ENCODE results near the gene TSSK2. TPM values are rescaled to one million over a fixed set of nuclear protein-coding genes. Genes with fewer than 3 reads are reported as not detected.

TSSK2 gene
- total and polyA plus RNA-seq, 2 donors from 2014 or later: not detected

DNA sequence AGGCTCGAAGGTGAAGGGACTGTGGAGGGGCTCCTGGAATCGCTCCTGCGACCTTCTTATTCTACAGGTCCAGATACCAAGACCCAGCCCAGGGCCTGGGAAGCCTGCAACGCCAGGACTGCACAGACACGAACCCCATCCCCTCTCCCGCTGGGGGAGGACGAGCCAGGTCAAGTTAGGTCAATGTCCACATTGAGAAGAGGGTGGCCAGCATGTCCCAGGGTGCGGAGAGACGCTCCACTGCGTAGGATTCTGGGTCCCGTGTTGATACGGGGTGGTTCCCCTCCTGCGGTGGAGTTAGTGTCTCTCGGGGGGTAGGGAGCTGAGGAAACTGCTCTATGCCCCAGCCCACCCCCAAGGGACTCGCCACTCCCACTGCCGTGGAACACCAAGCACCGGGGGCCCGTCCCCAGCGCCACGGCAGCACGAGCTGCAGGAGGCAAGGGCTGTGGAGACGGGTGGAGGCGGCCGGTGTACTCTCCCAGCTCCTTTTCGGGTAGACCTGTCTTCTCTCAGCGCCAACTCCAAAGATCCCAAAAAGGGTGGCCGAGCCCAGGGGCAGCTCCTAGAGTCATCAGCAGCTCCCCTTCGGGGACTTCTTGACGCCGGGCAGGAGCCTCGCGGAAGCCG, 17.4 kb downstream of the TSSK2 start:
- Histone ChIP-seq H3K36me3 (ENCODE audit: control insufficient read depth in 2 of 3, insufficient read depth in 3 of 3, low read length in 3 of 3) (no peaks in the 10 kb centered on the region), H3K4me3 (ENCODE audit: low read length in 3 of 3) (no peak overlapping the region), H3K9ac (ENCODE audit: low read length in 3 of 3) (no peak overlapping the region), H3K27ac (ENCODE audit: low read depth in 2 of 2, low read length in 2 of 2) (no peak overlapping the region), H3K9me3 (ENCODE audit: control insufficient read depth in 2 of 3, insufficient read depth in 1 of 3, low read length in 3 of 3) (no peaks in the 10 kb centered on the region), H3K4me1 (ENCODE audit: control insufficient read depth in 2 of 3, insufficient read depth in 2 of 3, low read depth in 1 of 3, low read length in 3 of 3) (peaks cover 0 to 4% (median 0%) of the 10 kb centered on the region in 3 donors), H3K27me3 (ENCODE audit: control insufficient read depth, insufficient read depth, low read length) (peaks cover 26% of the 10 kb centered on the region)
- no peak for DNase-seq
- intact Hi-C loops (cut with DNase I): no loop called here
- no peak for TF ChIP-seq CTCF (IDR thresholded peaks at IDR 0.05; ENCODE audit: borderline replicate concordance, extremely low read depth, insufficient read depth)
- FAIRE-seq: no peak

DNA sequence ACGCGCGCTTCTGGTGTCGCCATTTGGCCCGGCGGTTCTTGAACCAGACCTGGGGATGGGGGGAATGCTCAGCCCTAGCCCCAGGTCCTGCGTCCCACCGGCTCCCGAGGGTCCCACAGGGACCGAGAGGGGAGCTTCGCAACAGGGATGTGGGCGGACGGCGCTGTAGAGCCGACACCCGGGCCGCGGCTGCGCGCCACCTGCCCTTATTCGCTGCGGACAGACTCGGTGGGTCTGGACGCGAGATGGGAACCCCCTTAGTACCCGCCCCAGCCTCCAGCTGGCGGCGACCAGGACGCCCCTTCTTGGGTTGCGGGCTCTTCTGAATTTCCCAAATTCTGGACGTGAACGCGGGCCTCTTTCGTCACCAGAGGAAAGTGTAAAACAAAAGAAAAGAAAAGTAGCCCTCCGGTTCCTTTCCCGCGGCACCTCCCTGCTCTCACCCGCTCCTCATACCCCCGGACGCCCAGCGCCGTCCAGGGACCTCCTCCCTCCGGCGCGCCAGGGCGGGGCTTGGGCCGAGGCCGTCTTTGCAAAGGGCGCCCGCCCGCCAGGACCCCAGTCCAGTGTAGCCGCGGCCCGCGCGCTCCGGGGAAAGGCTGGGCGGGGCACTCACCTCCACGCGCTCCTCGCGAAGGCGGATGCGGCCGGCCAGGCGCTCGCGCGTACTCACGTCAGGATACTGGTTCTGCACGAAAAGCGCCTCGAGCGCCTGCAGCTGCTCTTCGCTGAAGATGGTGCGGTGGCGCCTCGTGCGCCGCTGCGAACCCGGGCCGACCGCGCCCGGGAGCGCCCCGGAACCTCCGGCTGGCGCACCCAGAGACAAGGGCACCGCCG, 18.2 kb downstream of the TSSK2 start:
- DNase-seq (peak in 3 of 5 donors; percentile 10 to 23 (median 18)), FAIRE-seq (no peak)
- H3K9ac ChIP-seq (ENCODE audit: low read length in 3 of 3): no peak overlapping the region
- peaks cover 26% of the 10 kb centered on the region for H3K27me3 ChIP-seq (ENCODE audit: control insufficient read depth, insufficient read depth, low read length)
- no peak overlapping the region for H3K27ac ChIP-seq (ENCODE audit: low read depth in 2 of 2, low read length in 2 of 2)
- H3K4me1 ChIP-seq (ENCODE audit: control insufficient read depth in 2 of 3, insufficient read depth in 2 of 3, low read depth in 1 of 3, low read length in 3 of 3): no peaks in the 10 kb centered on the region
- H3K36me3 ChIP-seq (ENCODE audit: control insufficient read depth in 2 of 3, insufficient read depth in 3 of 3, low read length in 3 of 3): no peaks in the 10 kb centered on the region
- H3K4me3 ChIP-seq (ENCODE audit: low read length in 3 of 3): no peak overlapping the region
- H3K9me3 ChIP-seq (ENCODE audit: control insufficient read depth in 2 of 3, insufficient read depth in 1 of 3, low read length in 3 of 3): no peaks in the 10 kb centered on the region
- intact Hi-C loops (cut with DNase I): no loop called here
- TF ChIP-seq CTCF (IDR thresholded peaks at IDR 0.05; ENCODE audit: borderline replicate concordance, extremely low read depth, insufficient read depth): no peak

DNA sequence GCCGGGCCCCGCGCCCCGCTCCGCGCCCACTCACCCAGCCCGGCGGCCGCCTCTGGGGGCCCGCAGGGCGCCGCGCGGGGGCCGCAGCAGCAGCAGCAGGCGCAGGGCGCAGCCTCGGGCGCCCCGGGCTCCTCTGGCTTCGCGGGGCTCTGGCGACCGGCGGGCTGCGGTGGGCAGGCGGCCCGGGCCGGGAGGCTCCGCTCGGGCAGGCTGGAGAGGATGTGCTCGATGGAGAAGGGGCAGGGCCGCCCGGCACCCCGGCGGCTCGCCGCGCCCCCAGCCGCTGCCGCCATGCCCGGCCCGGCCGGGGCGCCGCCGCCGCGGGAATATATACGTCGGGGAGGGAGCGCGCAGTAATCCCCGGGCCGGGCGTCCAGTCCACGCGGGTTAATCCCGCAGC, 18.9 kb downstream of the TSSK2 start, which contains the start of gene GSC2:
Gene GSC2 (minus strand): TSS at position 302 of the 400 bp plus-strand sequence. CDS start 9 bp downstream, at position 293.
- FAIRE-seq: no peak

More for the DNA sequence above, 18.9 kb downstream of the TSSK2 start, which contains the start of gene GSC2:
- peaks cover 26% of the 10 kb centered on the region for H3K27me3 ChIP-seq (ENCODE audit: control insufficient read depth, insufficient read depth, low read length)
- H3K9me3 ChIP-seq (ENCODE audit: control insufficient read depth in 2 of 3, insufficient read depth in 1 of 3, low read length in 3 of 3): no peaks in the 10 kb centered on the region
- TF ChIP-seq CTCF (IDR thresholded peaks at IDR 0.05; ENCODE audit: borderline replicate concordance, extremely low read depth, insufficient read depth): no peak
- H3K9ac ChIP-seq (ENCODE audit: low read length in 3 of 3): no peak within 1 kb of the TSS
- H3K27ac ChIP-seq (ENCODE audit: low read depth in 2 of 2, low read length in 2 of 2): no peak within 1 kb of the TSS
- no peaks in the 10 kb centered on the region for H3K4me1 ChIP-seq (ENCODE audit: control insufficient read depth in 2 of 3, insufficient read depth in 2 of 3, low read depth in 1 of 3, low read length in 3 of 3)
- intact Hi-C loops (cut with DNase I): no loop called here
- no peak within 1 kb of the TSS for H3K4me3 ChIP-seq (ENCODE audit: low read length in 3 of 3)
- H3K36me3 ChIP-seq (ENCODE audit: control insufficient read depth in 2 of 3, insufficient read depth in 3 of 3, low read length in 3 of 3): no peaks in the 10 kb centered on the region
- no peak for DNase-seq

Measured in kidney (tissue), 14 donors.